GM19324 (cell line): ENCODE results near the gene KCND2.

ENCODE experiments used
- ATAC-seq: cut with Tn5 transposase; IDR thresholded peaks from one replicate; pipeline ENCODE4 v1.9.1; 2021; ENCODE audit warnings: mild to moderate bottlenecking, moderate library complexity; ENCODE audit not compliant: unreplicated experiment, low FRiP score

The KCND2 gene

GRCh38 chr7:120792861-120793130, 519.8 kb downstream of the KCND2 start:
- ATAC-seq: no peak

DNA sequence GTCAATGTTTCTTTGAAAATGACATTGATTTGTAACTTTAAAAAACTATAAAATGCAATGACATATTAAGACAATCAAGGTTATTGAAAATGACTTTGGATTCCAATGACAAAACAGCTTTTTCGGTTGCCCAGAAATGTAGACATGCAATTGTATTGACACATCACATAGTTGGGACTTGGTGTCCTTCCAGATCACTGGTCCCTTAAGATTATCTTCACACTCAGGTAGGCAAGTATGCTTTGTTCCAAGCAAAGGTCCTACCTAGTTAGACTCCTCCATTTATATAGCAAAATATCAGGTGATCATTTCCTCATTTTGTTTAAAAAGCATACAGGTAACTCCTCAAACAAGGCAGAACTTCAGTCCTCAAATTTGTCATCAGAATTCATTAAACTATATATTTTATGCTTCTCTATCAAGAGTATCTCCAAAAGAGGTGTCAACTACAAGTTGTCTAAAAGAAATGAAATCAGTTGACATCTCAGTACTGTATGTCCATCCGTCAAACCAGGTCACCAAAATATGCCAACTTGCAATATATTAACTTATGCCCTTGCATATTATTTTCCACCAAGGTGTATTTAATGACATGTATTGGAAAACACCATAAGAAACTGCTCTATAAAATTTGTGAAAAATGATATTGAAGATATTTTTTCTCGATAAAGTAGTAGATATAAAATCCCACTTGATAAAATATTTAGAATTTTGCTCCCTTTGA, 520.4 kb downstream of the KCND2 start:
- no peak for ATAC-seq

DNA sequence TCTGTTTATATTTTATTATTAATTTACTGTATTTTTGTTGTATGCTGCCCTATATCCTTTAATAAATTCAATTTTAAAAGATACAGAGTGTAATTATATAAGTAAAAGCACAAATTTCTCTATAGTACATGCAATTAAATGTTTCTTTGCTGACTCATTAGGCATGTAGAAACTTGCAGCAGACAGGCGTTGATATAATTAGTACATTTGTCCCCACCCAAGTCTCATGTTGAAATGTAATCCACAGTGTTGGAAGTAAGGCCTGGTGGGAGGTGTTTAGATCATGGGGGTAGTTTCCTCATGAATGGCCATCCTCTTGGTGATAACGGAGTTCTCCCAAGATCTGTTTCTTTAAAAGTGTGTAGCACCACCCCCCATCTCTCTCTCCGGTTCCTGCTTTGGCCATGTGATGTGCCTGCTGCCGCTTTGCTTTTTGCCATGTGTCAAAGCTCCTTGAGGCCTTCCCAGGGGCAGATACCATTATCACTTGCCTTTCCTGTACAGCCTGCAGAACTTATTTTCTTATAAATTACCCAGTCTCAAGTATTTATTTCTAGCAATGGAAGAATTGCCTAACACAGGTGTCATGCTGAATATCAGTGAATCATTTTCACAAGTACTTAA, 521.2 kb downstream of the KCND2 start:
- ATAC-seq: no peak

GRCh38 chr7:120797026-120797645, 524.2 kb downstream of the KCND2 start:
- ATAC-seq: no peak

DNA sequence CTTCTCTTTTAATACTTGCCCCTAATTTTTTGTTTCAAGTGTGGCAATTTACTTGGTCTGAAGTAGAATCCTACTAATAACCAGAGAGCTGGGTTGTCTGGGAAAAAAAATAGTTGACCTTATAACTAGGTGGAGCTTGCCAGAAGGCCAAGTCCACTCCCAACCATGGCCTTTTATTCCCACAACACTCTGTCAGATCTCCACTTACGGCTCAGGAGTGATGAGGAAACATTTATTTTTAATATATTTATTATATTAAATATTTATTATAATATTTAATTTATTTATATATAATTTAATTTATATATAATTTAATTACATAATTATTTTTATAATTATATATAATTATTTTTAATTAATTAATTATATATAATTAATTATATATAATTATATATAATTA, 526.2 kb downstream of the KCND2 start:
- no peak for ATAC-seq
